ENCODE data around the gene CDC25C.

- TF ChIP-seq CTCF (IDR thresholded peaks at IDR 0.05) (no peak), POLR2A (IDR thresholded peaks at IDR 0.05) (no peak)
Observed at GRCh38 chr5:138245717-138246116, 85.9 kb downstream of the CDC25C start.
